Pericardium fibroblast (primary cell): ENCODE measurements around the gene B4GALT1. TPM values are rescaled to one million over a fixed set of nuclear protein-coding genes. Genes with fewer than 3 reads are reported as not detected.

ENCODE experiments used
- total RNA-seq: library from RNA; depleted of rRNA; stranded (reverse); fragments of >200 nt; gene quantifications from 2 replicates; pipeline ENCODE4 v1.2.3, GENCODE V29; 2015

The B4GALT1 gene, protein sequence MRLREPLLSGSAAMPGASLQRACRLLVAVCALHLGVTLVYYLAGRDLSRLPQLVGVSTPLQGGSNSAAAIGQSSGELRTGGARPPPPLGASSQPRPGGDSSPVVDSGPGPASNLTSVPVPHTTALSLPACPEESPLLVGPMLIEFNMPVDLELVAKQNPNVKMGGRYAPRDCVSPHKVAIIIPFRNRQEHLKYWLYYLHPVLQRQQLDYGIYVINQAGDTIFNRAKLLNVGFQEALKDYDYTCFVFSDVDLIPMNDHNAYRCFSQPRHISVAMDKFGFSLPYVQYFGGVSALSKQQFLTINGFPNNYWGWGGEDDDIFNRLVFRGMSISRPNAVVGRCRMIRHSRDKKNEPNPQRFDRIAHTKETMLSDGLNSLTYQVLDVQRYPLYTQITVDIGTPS
- total RNA-seq, result 95.2 and 118 TPM in 2 replicates

DNA sequence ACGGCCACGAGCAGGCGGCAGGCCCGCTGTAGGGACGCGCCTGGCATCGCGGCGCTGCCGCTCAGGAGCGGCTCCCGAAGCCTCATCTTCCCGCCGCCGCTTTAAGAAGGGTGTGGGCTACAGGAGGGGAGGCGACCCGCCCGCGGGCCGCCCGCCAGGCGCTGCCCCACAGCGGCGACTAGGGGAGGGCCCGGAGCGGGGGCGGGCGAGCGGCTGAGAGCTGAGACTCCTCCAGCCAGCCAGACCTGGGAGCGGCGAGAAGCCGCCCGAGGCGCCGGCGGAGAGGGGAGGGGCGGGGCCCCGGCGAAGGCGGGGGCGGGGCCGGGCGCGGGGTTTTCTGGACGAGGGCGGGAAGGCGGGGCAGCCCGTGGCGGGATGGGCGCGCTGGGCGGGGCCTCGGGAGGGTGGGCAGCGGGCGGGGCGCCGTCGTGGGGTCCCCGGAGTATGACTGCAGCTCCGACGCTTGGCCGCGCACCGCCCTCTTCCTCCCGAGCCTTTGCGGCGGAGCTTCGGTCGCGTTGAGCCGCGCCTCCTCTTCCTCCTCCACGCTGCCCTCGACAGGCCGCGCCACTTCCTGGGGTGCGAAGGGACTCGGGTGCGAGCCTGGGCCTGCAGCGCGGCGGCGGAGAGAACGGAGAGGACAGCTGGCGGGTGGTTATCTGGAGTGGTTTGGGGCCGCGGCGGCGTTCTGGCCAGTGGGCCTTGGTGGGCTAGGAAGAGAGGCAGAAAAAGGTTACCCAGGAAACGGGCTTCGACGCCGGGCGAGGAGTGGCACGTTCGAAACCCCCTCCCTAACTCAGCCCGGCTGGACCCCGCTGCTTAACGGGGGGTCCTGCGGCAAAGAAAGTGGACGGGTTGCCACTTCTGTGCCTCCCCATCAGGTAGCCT is at the start of gene B4GALT1:
Gene B4GALT1 (minus strand): TSS at position 253 of the 888 bp plus-strand sequence. CDS start 167 bp downstream, at position 86.

DNA sequence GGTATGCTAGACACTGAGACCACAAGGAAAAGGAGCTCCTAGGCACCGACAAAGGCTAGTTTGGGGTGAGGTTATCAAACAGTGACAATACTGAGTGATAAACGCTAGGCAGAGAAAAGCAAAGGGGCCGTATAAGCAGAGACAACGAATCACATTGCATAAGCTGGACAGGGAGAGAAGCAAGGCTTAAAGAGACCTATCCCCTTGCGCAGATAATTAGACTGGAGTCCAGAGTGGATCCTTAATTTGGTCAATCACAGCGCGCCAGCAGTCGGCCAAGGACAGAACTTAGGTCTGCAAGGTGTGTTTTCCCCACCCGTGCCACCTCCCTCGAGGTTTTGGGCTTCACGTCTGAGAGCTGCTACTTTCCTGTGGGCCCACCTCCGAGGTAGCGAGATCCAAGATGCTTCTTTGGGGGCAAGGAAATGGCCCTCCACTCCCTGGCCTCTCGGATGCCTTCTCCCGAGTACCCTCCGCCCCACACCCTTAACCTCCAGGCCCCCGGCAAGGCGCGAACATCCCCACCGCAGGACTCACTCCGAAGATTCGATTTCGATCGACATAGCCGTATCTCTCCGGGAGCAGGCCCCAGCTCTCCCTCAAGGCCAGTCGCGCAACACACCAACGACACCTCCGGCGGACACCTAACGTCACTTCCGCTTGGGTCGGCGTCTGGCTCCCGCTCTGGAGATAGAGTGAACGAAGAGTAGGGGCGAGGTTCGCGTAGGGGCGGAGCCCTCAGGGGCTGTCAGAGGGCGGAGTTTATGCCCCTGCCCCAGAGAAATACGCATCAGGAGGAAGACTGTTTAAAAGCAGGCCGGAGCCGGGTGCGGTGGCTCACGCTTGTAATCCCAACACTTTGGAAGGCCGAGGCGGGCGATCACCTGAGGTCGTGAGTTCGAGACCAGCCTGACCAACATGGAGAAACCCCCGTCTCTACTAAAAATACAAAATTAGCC is 90.8 kb downstream of the B4GALT1 start, which contains the start of gene SMU1:
Gene SMU1 (minus strand): TSS at position 629 of the 959 bp plus-strand sequence. CDS start 66 bp downstream, at position 563.

Other genes starting within 250 kb of the B4GALT1 start
- gene APTX, start 165.7 kb downstream of the B4GALT1 start, total RNA-seq, result 27.7 and 31.3 TPM in 2 replicates
- 74.7 and 82.6 TPM in 2 replicates for gene DNAJA1, start 142.1 kb downstream of the B4GALT1 start, total RNA-seq
- gene SMU1, start 90.7 kb downstream of the B4GALT1 start, total RNA-seq, result 11.6 and 15.7 TPM in 2 replicates
- gene SPINK4, start 72.8 kb upstream of the B4GALT1 start, total RNA-seq, result not detected in 2 replicates
- 17.0 and 26.4 TPM in 2 replicates for gene BAG1, start 97.4 kb upstream of the B4GALT1 start, total RNA-seq
- 65.7 and 66.4 TPM in 2 replicates for gene CHMP5, start 97.7 kb upstream of the B4GALT1 start, total RNA-seq
- gene NFX1, start 123.2 kb upstream of the B4GALT1 start, total RNA-seq, result 14.7 and 16.9 TPM in 2 replicates
- gene AQP7, start 235.2 kb upstream of the B4GALT1 start, total RNA-seq, result not detected in 2 replicates